ENCODE data around the gene JDP2.

The JDP2 gene

GRCh38 chr14:75522224-75522982 is 94.6 kb downstream of the JDP2 start, which contains the start of gene BATF:
Gene BATF (plus strand): TSS chr14:75522469. CDS start chr14:75522683, 214 bp downstream.
- in situ Hi-C loops (cut with HindIII; ENCODE audit: low pct_unique_long_range_greater_than_20kb, low sequenced_read_pairs): no loop called here
- peak; percentile 19 to 38 for DNase-seq (ENCODE audit: low read depth in 1 of 2, low spot score in 1 of 2)

GRCh38 chr14:75522983-75523318 is 95.1 kb downstream of the JDP2 start:
- in situ Hi-C loops (cut with HindIII; ENCODE audit: low pct_unique_long_range_greater_than_20kb, low sequenced_read_pairs): no loop called here
- no peak for DNase-seq (ENCODE audit: low read depth in 1 of 2, low spot score in 1 of 2)
- no peak for TF ChIP-seq JUND (IDR thresholded peaks at IDR 0.05; ENCODE audit: low read depth)

More at GRCh38 chr14:75522224-75522982, 94.6 kb downstream of the JDP2 start, which contains the start of gene BATF:
- no peak for TF ChIP-seq JUND (IDR thresholded peaks at IDR 0.05; ENCODE audit: low read depth)

Measured in T47D (cell line).